ENCODE data around the gene MED12.
"Not testable (repeated sequence)": the region's sequence is repeated elsewhere in the genome, so short reads cannot be mapped to it uniquely, and the experiment has no call there.

Gene MED12

DNA sequence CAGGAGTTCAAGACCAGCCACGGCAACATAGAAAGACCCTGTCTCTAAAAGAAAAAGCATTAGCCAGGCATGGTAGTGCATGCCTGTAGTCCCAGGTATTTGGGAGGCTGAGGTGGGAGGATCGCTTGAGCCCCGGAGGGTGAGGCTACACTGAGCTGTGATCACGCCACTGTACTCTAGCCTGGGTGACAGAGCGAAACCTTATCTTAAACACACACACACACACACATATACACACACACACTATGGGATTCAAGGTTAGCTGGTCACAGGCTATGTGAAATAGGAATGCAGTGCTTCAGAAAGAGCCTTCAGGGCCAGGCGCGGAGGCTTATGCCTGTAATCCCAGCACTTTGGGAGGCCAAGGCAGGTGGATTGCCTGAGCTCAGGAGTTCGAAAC lies 49.7 kb downstream of the MED12 start:
- no peak for TF ChIP-seq SPI1 (IDR thresholded peaks at IDR 0.05; ENCODE audit: low read depth, low read length)
- TF ChIP-seq TAF1 (IDR thresholded peaks at IDR 0.05; ENCODE audit: low read depth, low read length), result no peak
- TF ChIP-seq PAX5 (IDR thresholded peaks at IDR 0.05; ENCODE audit: insufficient read depth, low read length, severe bottlenecking), result no peak
- no peak for TF ChIP-seq POLR2AphosphoS5 (IDR thresholded peaks at IDR 0.05; ENCODE audit: low read depth, low read length)
- no peak for TF ChIP-seq POU2F2 (IDR thresholded peaks at IDR 0.05; ENCODE audit: low read depth, low read length)
- no peak for TF ChIP-seq POLR2A (IDR thresholded peaks at IDR 0.05; ENCODE audit: low read depth, low read length)
- no peak for DNase-seq (ENCODE audit: insufficient read length, low spot score)
- peak; percentile 68 for FAIRE-seq

DNA sequence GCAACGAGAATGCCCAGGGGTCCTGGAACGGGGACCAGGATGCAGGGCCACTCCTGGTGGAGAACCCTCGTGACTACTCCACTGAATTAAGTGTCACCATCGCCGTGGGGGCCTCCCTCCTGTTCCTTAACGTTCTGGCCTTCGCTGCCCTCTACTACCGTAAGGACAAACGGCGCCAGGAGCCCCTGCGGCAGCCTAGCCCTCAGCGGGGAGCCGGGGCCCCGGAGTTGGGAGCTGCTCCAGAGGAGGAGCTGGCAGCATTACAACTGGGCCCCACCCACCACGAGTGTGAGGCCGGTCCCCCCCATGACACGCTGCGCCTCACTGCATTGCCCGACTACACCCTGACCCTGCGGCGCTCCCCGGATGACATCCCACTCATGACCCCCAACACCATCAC lies 51.2 kb downstream of the MED12 start:
- TF ChIP-seq POLR2AphosphoS5 (IDR thresholded peaks at IDR 0.05; ENCODE audit: low read depth, low read length) (no peak), PAX5 (IDR thresholded peaks at IDR 0.05; ENCODE audit: insufficient read depth, low read length, severe bottlenecking) (no peak), TAF1 (IDR thresholded peaks at IDR 0.05; ENCODE audit: low read depth, low read length) (no peak), SPI1 (IDR thresholded peaks at IDR 0.05; ENCODE audit: low read depth, low read length) (no peak), POU2F2 (IDR thresholded peaks at IDR 0.05; ENCODE audit: low read depth, low read length) (no peak), POLR2A (IDR thresholded peaks at IDR 0.05; ENCODE audit: low read depth, low read length) (no peak)
- FAIRE-seq (no peak), DNase-seq (ENCODE audit: insufficient read length, low spot score) (no peak)

DNA sequence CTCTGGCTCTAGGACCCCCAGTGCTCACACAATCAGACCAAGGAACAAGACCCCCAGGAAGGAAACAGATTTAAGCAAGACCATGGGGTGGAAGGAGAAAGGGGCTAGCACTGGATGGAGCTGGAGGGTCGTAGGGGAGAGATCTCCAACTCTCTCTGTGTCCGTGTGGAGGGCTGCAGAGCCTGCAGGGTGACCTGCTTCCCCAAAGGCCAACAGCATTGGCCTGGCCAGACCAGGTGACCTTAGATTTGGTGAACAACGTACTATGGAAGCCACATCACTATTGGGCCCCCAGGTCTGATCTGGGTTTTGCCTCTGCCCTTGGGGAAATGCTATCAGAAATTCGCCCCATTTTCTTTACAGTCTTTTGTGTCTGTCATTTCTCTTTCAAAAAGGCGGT lies 52.3 kb downstream of the MED12 start:
- TF ChIP-seq SPI1 (IDR thresholded peaks at IDR 0.05; ENCODE audit: low read depth, low read length), result no peak
- TF ChIP-seq POLR2AphosphoS5 (IDR thresholded peaks at IDR 0.05; ENCODE audit: low read depth, low read length), result no peak
- no peak for TF ChIP-seq PAX5 (IDR thresholded peaks at IDR 0.05; ENCODE audit: insufficient read depth, low read length, severe bottlenecking)
- FAIRE-seq (no peak), DNase-seq (ENCODE audit: insufficient read length, low spot score) (no peak)

DNA sequence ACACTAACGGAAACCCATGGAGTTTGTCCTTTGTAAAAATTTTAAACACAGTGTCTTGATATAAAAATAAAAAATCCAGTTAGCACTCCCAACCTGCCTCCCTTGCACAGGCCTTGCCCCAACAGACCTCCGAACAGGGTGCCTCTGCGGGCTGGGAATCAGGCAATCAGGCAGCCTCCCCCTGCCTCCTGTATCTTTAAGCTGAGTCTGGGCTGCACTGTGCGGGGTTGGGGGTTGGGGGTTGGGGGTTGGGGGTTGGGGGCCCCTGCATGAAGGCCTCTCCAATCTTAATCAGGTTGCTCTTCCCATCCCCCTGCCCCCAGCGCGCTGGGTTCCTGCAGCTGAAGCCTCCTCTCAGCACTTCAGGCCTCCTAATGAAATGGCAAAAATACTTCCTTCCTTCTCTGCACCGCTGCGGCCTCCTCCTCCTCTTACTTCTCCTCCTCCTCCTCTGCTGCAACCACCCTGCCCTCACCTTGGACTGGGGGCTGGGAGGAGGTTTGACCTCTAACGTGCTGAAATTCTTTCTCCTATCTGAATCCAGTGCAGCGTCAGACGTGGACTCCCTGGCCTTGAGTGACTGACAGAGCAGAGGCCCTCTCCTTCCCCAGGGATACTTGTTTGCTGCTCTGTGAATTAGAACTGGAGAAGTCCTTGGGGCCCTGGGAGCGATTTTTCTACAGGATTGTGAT lies 52.9 kb downstream of the MED12 start:
- no peak for TF ChIP-seq POU2F2 (IDR thresholded peaks at IDR 0.05; ENCODE audit: low read depth, low read length)
- no peak for TF ChIP-seq SPI1 (IDR thresholded peaks at IDR 0.05; ENCODE audit: low read depth, low read length)
- TF ChIP-seq POLR2A (IDR thresholded peaks at IDR 0.05; ENCODE audit: low read depth, low read length), result no peak
- no peak for TF ChIP-seq POLR2AphosphoS5 (IDR thresholded peaks at IDR 0.05; ENCODE audit: low read depth, low read length)
- TF ChIP-seq PAX5 (IDR thresholded peaks at IDR 0.05; ENCODE audit: insufficient read depth, low read length, severe bottlenecking), result no peak
- no peak for TF ChIP-seq TAF1 (IDR thresholded peaks at IDR 0.05; ENCODE audit: low read depth, low read length)
- no peak for FAIRE-seq
- DNase-seq (ENCODE audit: insufficient read length, low spot score), result no peak

DNA sequence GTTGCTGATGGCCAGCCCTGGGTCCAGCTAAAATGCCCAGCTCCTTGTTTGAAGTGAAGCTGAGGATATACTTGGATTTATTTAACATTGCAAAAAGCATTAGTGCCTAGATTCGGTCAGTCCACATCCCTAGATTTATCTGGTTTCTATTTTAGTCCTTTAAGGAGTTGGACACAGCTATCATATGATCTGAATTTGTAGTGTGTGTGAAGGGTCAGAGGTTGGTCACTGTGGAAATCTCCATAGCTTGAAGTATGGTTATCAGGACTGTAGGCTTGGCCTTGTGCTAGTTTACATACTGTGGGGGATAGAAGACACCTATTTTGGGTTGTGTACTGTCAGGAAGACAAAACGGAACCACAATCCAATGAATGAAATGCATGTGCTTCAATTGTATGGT lies 55.0 kb downstream of the MED12 start:
- DNase-seq (ENCODE audit: insufficient read length, low spot score) (no peak), FAIRE-seq (peak; percentile 13)
- TF ChIP-seq PAX5 (IDR thresholded peaks at IDR 0.05; ENCODE audit: insufficient read depth, low read length, severe bottlenecking) (no peak), TAF1 (IDR thresholded peaks at IDR 0.05; ENCODE audit: low read depth, low read length) (no peak), POLR2A (IDR thresholded peaks at IDR 0.05; ENCODE audit: low read depth, low read length) (no peak), POU2F2 (IDR thresholded peaks at IDR 0.05; ENCODE audit: low read depth, low read length) (no peak), SPI1 (IDR thresholded peaks at IDR 0.05; ENCODE audit: low read depth, low read length) (no peak), POLR2AphosphoS5 (IDR thresholded peaks at IDR 0.05; ENCODE audit: low read depth, low read length) (no peak)

DNA sequence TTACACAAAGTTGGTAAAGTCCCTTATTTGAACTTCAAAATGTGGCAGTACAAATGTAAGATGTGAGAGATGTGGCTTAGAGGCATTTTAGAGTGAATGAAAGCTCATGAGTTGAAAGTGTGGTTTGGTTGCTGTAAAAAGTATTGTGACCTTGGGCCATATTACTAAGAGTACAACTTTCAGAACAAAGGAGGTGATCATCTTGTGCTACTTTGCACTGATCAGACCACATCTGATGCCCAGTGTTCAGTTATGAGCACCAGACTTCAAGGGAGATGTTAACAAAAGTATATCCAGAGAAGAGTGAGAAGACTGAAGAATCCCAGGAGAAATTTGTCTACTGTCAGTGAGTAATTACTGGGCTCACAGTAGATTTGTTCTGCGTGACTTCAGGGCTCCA lies 56.4 kb downstream of the MED12 start:
- FAIRE-seq, result no peak
- no peak for TF ChIP-seq PAX5 (IDR thresholded peaks at IDR 0.05; ENCODE audit: insufficient read depth, low read length, severe bottlenecking)
- no peak for DNase-seq (ENCODE audit: insufficient read length, low spot score)

DNA sequence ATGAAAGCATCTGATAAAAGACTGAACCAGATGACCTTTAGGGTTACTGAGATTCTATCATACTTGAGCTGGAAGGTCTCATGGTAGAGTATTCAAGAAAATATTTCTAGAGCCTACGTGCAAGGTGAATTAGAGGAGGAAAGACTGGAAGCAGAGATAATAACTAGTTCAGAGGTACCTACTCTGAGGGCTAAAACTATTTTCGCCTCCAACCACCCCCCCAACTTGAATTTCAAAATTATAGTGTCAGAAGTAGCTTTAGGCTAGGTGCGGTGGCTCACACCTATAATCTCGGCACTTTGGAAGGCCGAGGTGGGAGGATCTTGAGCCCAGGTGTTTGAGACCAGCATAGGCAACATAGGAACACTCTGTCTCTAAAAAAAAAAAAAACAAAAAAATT lies 57.1 kb downstream of the MED12 start:
- TF ChIP-seq POLR2A (IDR thresholded peaks at IDR 0.05; ENCODE audit: low read depth, low read length) (no peak), SPI1 (IDR thresholded peaks at IDR 0.05; ENCODE audit: low read depth, low read length) (no peak), POU2F2 (IDR thresholded peaks at IDR 0.05; ENCODE audit: low read depth, low read length) (no peak), PAX5 (IDR thresholded peaks at IDR 0.05; ENCODE audit: insufficient read depth, low read length, severe bottlenecking) (no peak), POLR2AphosphoS5 (IDR thresholded peaks at IDR 0.05; ENCODE audit: low read depth, low read length) (no peak), TAF1 (IDR thresholded peaks at IDR 0.05; ENCODE audit: low read depth, low read length) (no peak)
- FAIRE-seq (no peak), DNase-seq (ENCODE audit: insufficient read length, low spot score) (no peak)

DNA sequence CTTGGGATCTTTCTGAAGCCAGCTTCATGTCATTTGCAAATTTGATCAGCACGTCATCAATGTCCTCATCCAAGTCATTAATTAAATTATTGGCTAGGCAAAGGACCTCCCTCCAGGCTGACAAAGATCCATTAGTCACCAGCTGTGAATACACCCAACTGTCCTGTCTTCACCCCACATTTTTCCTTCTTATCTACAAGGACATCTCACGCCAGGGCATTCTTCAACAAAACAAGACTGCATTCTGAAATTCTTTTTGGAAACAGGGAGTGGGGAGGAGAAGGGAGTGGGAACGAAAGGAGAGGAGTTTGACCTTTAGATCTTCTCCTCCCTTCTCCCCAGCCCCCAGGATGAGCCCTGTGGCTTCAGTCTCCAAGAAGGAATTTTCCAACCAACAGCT lies 58.9 kb downstream of the MED12 start:
- no peak for FAIRE-seq
- TF ChIP-seq TAF1 (IDR thresholded peaks at IDR 0.05; ENCODE audit: low read depth, low read length) (no peak), PAX5 (IDR thresholded peaks at IDR 0.05; ENCODE audit: insufficient read depth, low read length, severe bottlenecking) (no peak), POLR2A (IDR thresholded peaks at IDR 0.05; ENCODE audit: low read depth, low read length) (no peak), POU2F2 (IDR thresholded peaks at IDR 0.05; ENCODE audit: low read depth, low read length) (no peak), POLR2AphosphoS5 (IDR thresholded peaks at IDR 0.05; ENCODE audit: low read depth, low read length) (no peak), SPI1 (IDR thresholded peaks at IDR 0.05; ENCODE audit: low read depth, low read length) (no peak)
- DNase-seq (ENCODE audit: insufficient read length, low spot score), result no peak

DNA sequence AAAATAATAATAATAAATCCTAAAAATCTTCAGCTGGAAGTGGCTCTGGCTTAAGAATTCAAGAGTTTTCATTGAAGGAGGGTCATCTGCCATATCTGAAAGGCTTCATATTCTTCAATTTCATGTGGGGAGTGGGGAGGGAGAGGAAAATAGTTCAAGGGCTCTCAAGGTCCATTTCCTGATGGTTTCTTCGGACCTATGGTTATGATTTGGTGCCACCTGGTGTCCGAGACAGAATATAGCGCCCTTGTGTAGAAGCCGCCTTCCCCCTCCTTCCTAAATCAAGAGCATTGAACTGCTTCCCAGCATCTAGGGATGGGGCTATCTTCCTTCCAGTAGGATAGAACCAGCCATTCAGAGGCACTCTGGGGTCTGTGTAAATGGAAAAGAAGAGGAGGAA lies 60.5 kb downstream of the MED12 start:
- TF ChIP-seq SPI1 (IDR thresholded peaks at IDR 0.05; ENCODE audit: low read depth, low read length) (no peak), POLR2AphosphoS5 (IDR thresholded peaks at IDR 0.05; ENCODE audit: low read depth, low read length) (no peak)
- FAIRE-seq, result peak; percentile 71
- DNase-seq (ENCODE audit: insufficient read length, low spot score), result no peak

DNA sequence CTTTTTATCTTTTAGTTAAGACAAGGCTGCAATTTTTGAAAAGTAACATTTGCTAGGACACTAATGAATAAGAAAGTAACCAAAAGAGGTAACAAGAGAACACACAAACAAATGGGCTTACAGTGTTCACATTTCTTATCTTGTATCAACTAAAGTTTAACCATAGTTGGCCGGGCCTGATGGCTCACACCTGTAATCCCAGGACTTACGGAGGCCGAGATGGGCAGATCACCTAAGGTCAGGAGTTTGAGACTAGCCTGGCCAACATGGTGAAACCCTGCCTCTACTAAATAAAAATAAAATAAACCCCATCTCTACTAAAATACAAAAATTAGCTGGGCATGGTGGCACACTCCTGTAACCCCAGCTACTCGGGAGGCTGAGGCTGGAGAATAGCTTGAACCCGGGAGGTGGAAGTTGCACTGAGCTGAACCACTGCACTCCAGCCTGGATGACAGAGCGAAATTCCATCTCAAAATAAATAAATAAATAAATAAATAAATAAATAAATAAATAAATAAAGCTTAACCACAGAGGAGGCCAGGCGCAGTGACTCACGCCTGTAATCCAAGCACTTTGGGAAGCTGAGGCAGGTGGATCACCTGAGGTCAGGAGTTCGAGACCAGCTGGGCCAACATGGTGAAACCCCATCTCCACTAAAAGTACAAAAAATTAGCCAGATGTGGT lies 62.3 kb downstream of the MED12 start:
- not testable (repeated sequence) for DNase-seq (ENCODE audit: insufficient read length, low spot score); FAIRE-seq

All from GM12891 (cell line).